GM21737 (cell line): ENCODE data around the gene FBRS.
A peak's percentile ranks its signal among the peaks of the same experiment; 100 is the strongest.
"Not testable (repeated sequence)": the region's sequence is repeated elsewhere in the genome, so short reads cannot be mapped to it uniquely, and the experiment has no call there.

ENCODE experiments used
- ATAC-seq: cut with Tn5 transposase; IDR thresholded peaks from one replicate; pipeline ENCODE4 v1.9.1; 2021; ENCODE audit warnings: mild to moderate bottlenecking, moderate library complexity; ENCODE audit not compliant: unreplicated experiment

Gene FBRS

GRCh38 chr16:30657866-30658730 lies at the start of gene FBRS:
Gene FBRS, plus strand, starts transcription at chr16:30658431. Its CDS starts 1,088 bp downstream, at chr16:30659519.
- ATAC-seq: peak; percentile 63

GRCh38 chr16:30609002-30609925 lies 49.0 kb upstream of the FBRS start:
- ATAC-seq: no peak

GRCh38 chr16:30609926-30610839 lies 48.0 kb upstream of the FBRS start, which contains the start of gene ZNF689:
Gene ZNF689, minus strand, starts transcription at chr16:30610389. Its CDS starts 348 bp downstream, at chr16:30610041.
- peak; percentile 88 for ATAC-seq

GRCh38 chr16:30615358-30616091 lies 42.7 kb upstream of the FBRS start:
- no peak for ATAC-seq

GRCh38 chr16:30619202-30619601 lies 39.0 kb upstream of the FBRS start:
- ATAC-seq: no peak

GRCh38 chr16:30619638-30620037 lies 38.6 kb upstream of the FBRS start:
- no peak for ATAC-seq

GRCh38 chr16:30620169-30620568 lies 38.1 kb upstream of the FBRS start:
- no peak for ATAC-seq

- no peak for ATAC-seq
These were observed 36.5 kb upstream of the FBRS start for GRCh38 chr16:30621765-30622164.

GRCh38 chr16:30622455-30623032 lies 35.7 kb upstream of the FBRS start:
- ATAC-seq: no peak

- no peak for ATAC-seq
These were observed 34.5 kb upstream of the FBRS start for GRCh38 chr16:30623536-30624283.

GRCh38 chr16:30626236-30626635 lies 32.0 kb upstream of the FBRS start:
- no peak for ATAC-seq

- ATAC-seq: peak; percentile 66
These were observed 29.3 kb upstream of the FBRS start for GRCh38 chr16:30628628-30629540.

- not testable (repeated sequence) for ATAC-seq
These were observed 25.8 kb upstream of the FBRS start for GRCh38 chr16:30632454-30632853.

- no peak for ATAC-seq
These were observed 24.7 kb upstream of the FBRS start for GRCh38 chr16:30633526-30633925.

GRCh38 chr16:30636599-30636998 lies 21.6 kb upstream of the FBRS start:
- ATAC-seq: no peak

GRCh38 chr16:30637139-30637538 lies 21.1 kb upstream of the FBRS start:
- not testable (repeated sequence) for ATAC-seq

GRCh38 chr16:30637944-30638343 lies 20.3 kb upstream of the FBRS start:
- no peak for ATAC-seq
